SK-N-SH (cell line): ENCODE results near the gene CPNE7.

Source experiments
- ELF1 ChIP-seq: IDR thresholded peaks from 2 replicates; pipeline ENCODE4 v1.4.0; 2012
- JUND ChIP-seq: IDR thresholded peaks from 2 replicates; pipeline ENCODE4 v1.4.0; 2012
- MXI1 ChIP-seq: IDR thresholded peaks from 2 replicates; pipeline ENCODE4 v1.6.1; 2012; ENCODE audit warnings: mild to moderate bottlenecking, low read depth, low read length, improper control_type of control experiment
- NFIC ChIP-seq: IDR thresholded peaks from 2 replicates; pipeline ENCODE4 v1.4.0; 2012; ENCODE audit warnings: borderline replicate concordance
- RCOR1 ChIP-seq: fragments of 150-350 bp; IDR thresholded peaks from 2 replicates; pipeline ENCODE4 v1.6.1; 2017; ENCODE audit warnings: antibody characterized with exemption, low read length
- TEAD4 ChIP-seq: IDR thresholded peaks from 2 replicates; pipeline ENCODE4 v1.4.0; 2012; ENCODE audit warnings: mild to moderate bottlenecking, borderline replicate concordance; ENCODE audit not compliant: insufficient read depth
- TF ChIP-seq, protein P1 (sequence below): fragments of 200-600 bp; sonication (generic); IDR thresholded peaks from 2 replicates; pipeline ENCODE4 v1.6.1; 2017; ENCODE audit warnings: antibody characterized with exemption, mild to moderate bottlenecking, moderate library complexity

DNA sequence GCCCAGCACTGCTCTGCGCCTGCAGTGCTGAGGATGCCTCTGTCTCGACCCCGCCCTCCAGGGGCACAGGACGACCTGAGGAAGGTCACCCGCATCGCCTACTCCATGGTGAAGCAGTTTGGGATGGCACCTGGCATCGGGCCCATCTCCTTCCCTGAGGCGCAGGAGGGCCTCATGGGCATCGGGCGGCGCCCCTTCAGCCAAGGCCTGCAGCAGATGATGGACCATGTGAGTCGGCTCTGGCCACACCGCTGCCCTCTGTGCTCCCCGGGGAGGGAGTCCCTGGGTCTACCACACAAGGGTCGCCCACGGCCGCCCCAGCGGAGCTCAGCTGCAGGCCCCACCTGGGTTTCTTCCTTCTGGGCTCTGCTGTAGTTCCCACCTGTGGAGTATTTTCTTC lies 21.8 kb upstream of the CPNE7 start:
- TF ChIP-seq MXI1, result no peak
- no peak for TF ChIP-seq RCOR1
- TF ChIP-seq TEAD4, result no peak
- TF ChIP-seq, protein P1, sequence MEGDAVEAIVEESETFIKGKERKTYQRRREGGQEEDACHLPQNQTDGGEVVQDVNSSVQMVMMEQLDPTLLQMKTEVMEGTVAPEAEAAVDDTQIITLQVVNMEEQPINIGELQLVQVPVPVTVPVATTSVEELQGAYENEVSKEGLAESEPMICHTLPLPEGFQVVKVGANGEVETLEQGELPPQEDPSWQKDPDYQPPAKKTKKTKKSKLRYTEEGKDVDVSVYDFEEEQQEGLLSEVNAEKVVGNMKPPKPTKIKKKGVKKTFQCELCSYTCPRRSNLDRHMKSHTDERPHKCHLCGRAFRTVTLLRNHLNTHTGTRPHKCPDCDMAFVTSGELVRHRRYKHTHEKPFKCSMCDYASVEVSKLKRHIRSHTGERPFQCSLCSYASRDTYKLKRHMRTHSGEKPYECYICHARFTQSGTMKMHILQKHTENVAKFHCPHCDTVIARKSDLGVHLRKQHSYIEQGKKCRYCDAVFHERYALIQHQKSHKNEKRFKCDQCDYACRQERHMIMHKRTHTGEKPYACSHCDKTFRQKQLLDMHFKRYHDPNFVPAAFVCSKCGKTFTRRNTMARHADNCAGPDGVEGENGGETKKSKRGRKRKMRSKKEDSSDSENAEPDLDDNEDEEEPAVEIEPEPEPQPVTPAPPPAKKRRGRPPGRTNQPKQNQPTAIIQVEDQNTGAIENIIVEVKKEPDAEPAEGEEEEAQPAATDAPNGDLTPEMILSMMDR, result no peak
- TF ChIP-seq ELF1, result no peak
- TF ChIP-seq NFIC, result no peak
- no peak for TF ChIP-seq JUND
